ENCODE results near the gene FYB1. TPM values are rescaled to one million over a fixed set of nuclear protein-coding genes. Genes with fewer than 3 reads are reported as not detected.

FYB1 gene
- total and polyA plus RNA-seq, 2 donors (not counting 1 experiment from before 2014, with no cell fraction given): 1.3 to 1.4 TPM

GRCh38 chr5:39080597-39081204, 138.7 kb downstream of the FYB1 start:
- Histone ChIP-seq H3K4me2 (replicated peaks; ENCODE audit: low read depth, low read length, poor library complexity, severe bottlenecking) (no peak overlapping the region), H3K27me3 (replicated peaks in 1 of 4; ENCODE audit: control extremely low read depth in 1 of 4, control insufficient read depth in 3 of 4, insufficient read depth in 4 of 4, low read length in 3 of 4) (no peaks in the 10 kb centered on the region), H4K20me1 (ENCODE audit: control insufficient read depth, insufficient read depth, low read length, poor library complexity, severe bottlenecking) (no peaks in the 10 kb centered on the region), H3K4me3 (ENCODE audit: control extremely low read depth in 1 of 5, extremely low read depth in 1 of 5, insufficient read depth in 1 of 5, low read depth in 2 of 5, low read length in 4 of 5) (no peak overlapping the region), H3K79me2 (ENCODE audit: control insufficient read depth, insufficient read depth, low read length) (peaks cover 17% of the 10 kb centered on the region), H3K9ac (ENCODE audit: low read length) (no peak overlapping the region), H3K9me3 (ENCODE audit: control extremely low read depth in 1 of 3, control insufficient read depth in 2 of 3, insufficient read depth in 1 of 3, low read length in 2 of 3) (no peaks in the 10 kb centered on the region), H2AFZ (ENCODE audit: insufficient read depth, low read depth, low read length, poor library complexity, severe bottlenecking) (no peak overlapping the region), H3K36me3 (replicated peaks in 1 of 2; ENCODE audit: control extremely low read depth in 1 of 2, control insufficient read depth in 1 of 2, extremely low read depth in 1 of 2, insufficient read depth in 2 of 2, low read length in 1 of 2) (no peaks in the 10 kb centered on the region), H3K27ac (ENCODE audit: low read length in 2 of 2) (no peak overlapping the region), H3K4me1 (ENCODE audit: control insufficient read depth in 2 of 2, insufficient read depth in 2 of 2, low read length in 2 of 2) (peaks cover 10 to 16% of the 10 kb centered on the region in 2 donors)
- peak; percentile 37 for ATAC-seq (ENCODE audit: low read depth)
- Mint-ChIP-seq H3K27me3 (peaks cover 3% of the 10 kb centered on the region), H3K9me3 (ENCODE audit: insufficient read depth) (no peaks in the 10 kb centered on the region), H3K27ac (no peak overlapping the region), H3K4me3 (no peak overlapping the region), H3K4me1 (peaks cover 23% of the 10 kb centered on the region)
- WGBS (ENCODE audit: insufficient coverage): 17% methylated on average over 1 of the region's 3 CpGs
- POLR2A ChIA-PET: no interaction called here
- CTCF ChIA-PET: interaction anchor here (0.6 to 5.1 kb wide), 36 partner anchors 9 to 639 kb away, joined by 3 to 54 read pairs (median 4); no protein-coding TSS in a partner anchor
- peak; percentile 55 for DNase-seq
- no peak for TF ChIP-seq EZH2 (IDR thresholded peaks at IDR 0.05; ENCODE audit: borderline replicate concordance, insufficient read depth, low read depth, low read length, poor library complexity, severe bottlenecking)
- TF ChIP-seq CTCF (IDR thresholded peaks at IDR 0.05): peak; percentile 76
- intact Hi-C loops (cut with micrococcal nuclease): loop anchor here (1.0 to 2.0 kb wide), 2 partner anchors 76 to 86 kb away; no protein-coding TSS in a partner anchor

GRCh38 chr5:39080168-39080567, 139.2 kb downstream of the FYB1 start:
- DNase-seq: no peak
- H3K27me3 Mint-ChIP-seq: peaks cover 3% of the 10 kb centered on the region
- no peak overlapping the region for H3K9ac ChIP-seq (ENCODE audit: low read length)
- peaks cover 20% of the 10 kb centered on the region for H3K79me2 ChIP-seq (ENCODE audit: control insufficient read depth, insufficient read depth, low read length)
- peaks cover 27% of the 10 kb centered on the region for H3K4me1 Mint-ChIP-seq
- H3K9me3 Mint-ChIP-seq (ENCODE audit: insufficient read depth): no peaks in the 10 kb centered on the region
- no CpG with 5 or more reads among the region's 2 CpGs for WGBS (ENCODE audit: insufficient coverage)
- H3K27me3 ChIP-seq (replicated peaks in 1 of 4; ENCODE audit: control extremely low read depth in 1 of 4, control insufficient read depth in 3 of 4, insufficient read depth in 4 of 4, low read length in 3 of 4): no peaks in the 10 kb centered on the region
- no peak for ATAC-seq (ENCODE audit: low read depth)
- no peak overlapping the region for H3K4me3 Mint-ChIP-seq
- H3K27ac ChIP-seq (ENCODE audit: low read length in 2 of 2): no peak overlapping the region
- no peak overlapping the region for H3K4me2 ChIP-seq (replicated peaks; ENCODE audit: low read depth, low read length, poor library complexity, severe bottlenecking)
- ChIA-PET CTCF (interaction anchor here (0.7 to 5.1 kb wide), 27 partner anchors 8 to 638 kb away, joined by 3 to 54 read pairs (median 4); no protein-coding TSS in a partner anchor), POLR2A (no interaction called here)
- peaks cover 13 to 21% of the 10 kb centered on the region in 2 donors for H3K4me1 ChIP-seq (ENCODE audit: control insufficient read depth in 2 of 2, insufficient read depth in 2 of 2, low read length in 2 of 2)
- H3K36me3 ChIP-seq (replicated peaks in 1 of 2; ENCODE audit: control extremely low read depth in 1 of 2, control insufficient read depth in 1 of 2, extremely low read depth in 1 of 2, insufficient read depth in 2 of 2, low read length in 1 of 2): no peaks in the 10 kb centered on the region
- no peaks in the 10 kb centered on the region for H3K9me3 ChIP-seq (ENCODE audit: control extremely low read depth in 1 of 3, control insufficient read depth in 2 of 3, insufficient read depth in 1 of 3, low read length in 2 of 3)
- no peak overlapping the region for H3K27ac Mint-ChIP-seq
- no peak overlapping the region for H2AFZ ChIP-seq (ENCODE audit: insufficient read depth, low read depth, low read length, poor library complexity, severe bottlenecking)
- H4K20me1 ChIP-seq (ENCODE audit: control insufficient read depth, insufficient read depth, low read length, poor library complexity, severe bottlenecking): no peaks in the 10 kb centered on the region
- TF ChIP-seq EZH2 (IDR thresholded peaks at IDR 0.05; ENCODE audit: borderline replicate concordance, insufficient read depth, low read depth, low read length, poor library complexity, severe bottlenecking) (no peak), CTCF (IDR thresholded peaks at IDR 0.05) (no peak)
- intact Hi-C loops (cut with micrococcal nuclease): loop anchor here (1.0 to 2.0 kb wide), 2 partner anchors 75 to 86 kb away; no protein-coding TSS in a partner anchor
- no peak overlapping the region for H3K4me3 ChIP-seq (ENCODE audit: control extremely low read depth in 1 of 5, extremely low read depth in 1 of 5, insufficient read depth in 1 of 5, low read depth in 2 of 5, low read length in 4 of 5)

All from B cell (primary cell).